Loucy (cell line): Measurements from ENCODE around the gene MX2.

Source experiments
- H2AFZ ChIP-seq: fragments of 200-600 bp; sonication (generic); 2 replicates; pipeline ENCODE4 v1.6.0; 2016; ENCODE audit warnings: antibody characterized with exemption, mild to moderate bottlenecking, low read length, moderate library complexity
- H3F3A ChIP-seq: fragments of 200-600 bp; 2 replicates; pipeline ENCODE4 v1.6.0; 2016; ENCODE audit warnings: antibody characterized with exemption, low read depth, mild to moderate bottlenecking
- H3K27me3 ChIP-seq: fragments of 200-600 bp; sonication (generic); 2 replicates; pipeline ENCODE4 v1.6.1; 2014; ENCODE audit warnings: low read length, mild to moderate bottlenecking; ENCODE audit not compliant: insufficient read depth, poor library complexity, severe bottlenecking
- H3K36me3 ChIP-seq: fragments of 200-600 bp; sonication (generic); 2 replicates; pipeline ENCODE4 v1.6.1; 2016; ENCODE audit warnings: low read length; ENCODE audit not compliant: insufficient read depth
- H3K4me1 ChIP-seq: fragments of 200-600 bp; sonication (generic); 2 replicates; pipeline ENCODE4 v1.5.1; 2014; ENCODE audit warnings: low read length, mild to moderate bottlenecking; ENCODE audit not compliant: insufficient read depth, poor library complexity, severe bottlenecking
- H3K4me2 ChIP-seq: fragments of 200-600 bp; sonication (generic); 2 replicates; pipeline ENCODE4 v1.6.0; 2014; ENCODE audit warnings: antibody characterized with exemption, low read length, low read depth, mild to moderate bottlenecking; ENCODE audit not compliant: poor library complexity, severe bottlenecking
- H3K4me3 ChIP-seq: fragments of 200-600 bp; sonication (generic); 2 replicates; pipeline ENCODE4 v1.5.1; 2014; ENCODE audit warnings: low read length, mild to moderate bottlenecking, mixed read lengths; ENCODE audit not compliant: poor library complexity, severe bottlenecking
- H3K79me2 ChIP-seq: fragments of 200-600 bp; sonication (generic); 2 replicates; pipeline ENCODE4 v1.6.1; 2014; ENCODE audit warnings: low read length; ENCODE audit not compliant: insufficient read depth
- H3K9ac ChIP-seq: fragments of 200-600 bp; sonication (generic); 2 replicates; pipeline ENCODE4 v1.6.0; 2014; ENCODE audit warnings: mild to moderate bottlenecking, low read depth, low read length, moderate library complexity; ENCODE audit not compliant: poor library complexity, severe bottlenecking
- H3K9me2 ChIP-seq: fragments of 200-600 bp; sonication (generic); replicated peaks from 2 replicates; pipeline ENCODE4 v1.6.1; 2016; ENCODE audit warnings: low read depth, low read length, mixed read lengths
- H3K9me3 ChIP-seq: fragments of 200-600 bp; sonication (generic); 2 replicates; pipeline ENCODE4 v1.6.1; 2014; ENCODE audit warnings: mild to moderate bottlenecking, antibody characterized with exemption, low read length, low read depth; ENCODE audit not compliant: insufficient read depth
- H4K20me1 ChIP-seq: fragments of 200-600 bp; sonication (generic); 2 replicates; pipeline ENCODE4 v1.6.0; 2014; ENCODE audit warnings: antibody characterized with exemption, low read length, mild to moderate bottlenecking; ENCODE audit not compliant: insufficient read depth, poor library complexity, severe bottlenecking
- EZH2phosphoT487 ChIP-seq: fragments of 200-600 bp; IDR thresholded peaks from 2 replicates; pipeline ENCODE4 v1.6.1; 2018; ENCODE audit warnings: antibody characterized with exemption, mild to moderate bottlenecking, moderate library complexity, borderline replicate concordance
- TF ChIP-seq, protein P1 (sequence below): fragments of 200-600 bp; sonication (generic); conservative IDR thresholded peaks from 2 replicates; pipeline ENCODE4 v1.5.1; 2014; ENCODE audit warnings: mild to moderate bottlenecking, antibody characterized with exemption, low read length

MX2 gene

GRCh38 chr21:41428311-41428710 is 66.5 kb downstream of the MX2 start:
- H4K20me1 ChIP-seq, result no peaks in the 10 kb centered on the region
- H3K27me3 ChIP-seq, result no peaks in the 10 kb centered on the region
- TF ChIP-seq EZH2phosphoT487, result no peak
- TF ChIP-seq, protein P1, sequence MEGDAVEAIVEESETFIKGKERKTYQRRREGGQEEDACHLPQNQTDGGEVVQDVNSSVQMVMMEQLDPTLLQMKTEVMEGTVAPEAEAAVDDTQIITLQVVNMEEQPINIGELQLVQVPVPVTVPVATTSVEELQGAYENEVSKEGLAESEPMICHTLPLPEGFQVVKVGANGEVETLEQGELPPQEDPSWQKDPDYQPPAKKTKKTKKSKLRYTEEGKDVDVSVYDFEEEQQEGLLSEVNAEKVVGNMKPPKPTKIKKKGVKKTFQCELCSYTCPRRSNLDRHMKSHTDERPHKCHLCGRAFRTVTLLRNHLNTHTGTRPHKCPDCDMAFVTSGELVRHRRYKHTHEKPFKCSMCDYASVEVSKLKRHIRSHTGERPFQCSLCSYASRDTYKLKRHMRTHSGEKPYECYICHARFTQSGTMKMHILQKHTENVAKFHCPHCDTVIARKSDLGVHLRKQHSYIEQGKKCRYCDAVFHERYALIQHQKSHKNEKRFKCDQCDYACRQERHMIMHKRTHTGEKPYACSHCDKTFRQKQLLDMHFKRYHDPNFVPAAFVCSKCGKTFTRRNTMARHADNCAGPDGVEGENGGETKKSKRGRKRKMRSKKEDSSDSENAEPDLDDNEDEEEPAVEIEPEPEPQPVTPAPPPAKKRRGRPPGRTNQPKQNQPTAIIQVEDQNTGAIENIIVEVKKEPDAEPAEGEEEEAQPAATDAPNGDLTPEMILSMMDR, result no peak
- no peaks in the 10 kb centered on the region for H3F3A ChIP-seq
- H3K9ac ChIP-seq, result no peak overlapping the region
- no peaks in the 10 kb centered on the region for H3K9me3 ChIP-seq
- H3K4me3 ChIP-seq, result no peak overlapping the region
- H3K36me3 ChIP-seq, result no peaks in the 10 kb centered on the region
- no peaks in the 10 kb centered on the region for H3K9me2 ChIP-seq
- H2AFZ ChIP-seq, result no peak overlapping the region
- H3K4me2 ChIP-seq, result no peak overlapping the region
- H3K79me2 ChIP-seq, result no peaks in the 10 kb centered on the region
- no peaks in the 10 kb centered on the region for H3K4me1 ChIP-seq

DNA sequence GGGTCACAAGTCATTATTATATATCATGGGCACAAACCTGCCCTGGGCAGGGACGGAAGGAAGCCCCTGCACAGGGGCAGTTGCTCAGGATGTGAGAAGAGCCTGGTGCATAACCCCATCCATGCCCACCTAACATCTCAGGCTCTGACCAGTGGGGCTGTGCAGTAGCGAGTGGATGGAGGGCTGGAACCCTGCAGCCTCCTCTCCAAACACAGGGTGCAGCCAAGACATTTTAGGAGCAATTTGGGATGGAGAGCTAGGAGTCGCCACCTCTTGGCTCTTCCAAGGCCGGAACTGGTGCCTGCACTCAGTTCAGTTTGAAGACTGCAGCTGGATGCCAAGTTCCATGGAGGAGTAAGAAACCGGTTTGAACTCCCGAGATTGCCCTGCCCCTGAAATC is 67.0 kb downstream of the MX2 start:
- H3K4me3 ChIP-seq, result no peak overlapping the region
- no peak overlapping the region for H2AFZ ChIP-seq
- no peaks in the 10 kb centered on the region for H4K20me1 ChIP-seq
- no peaks in the 10 kb centered on the region for H3K9me2 ChIP-seq
- H3K9me3 ChIP-seq, result no peaks in the 10 kb centered on the region
- H3K36me3 ChIP-seq, result no peaks in the 10 kb centered on the region
- H3K4me2 ChIP-seq, result no peak overlapping the region
- no peaks in the 10 kb centered on the region for H3K79me2 ChIP-seq
- no peaks in the 10 kb centered on the region for H3F3A ChIP-seq
- no peak for TF ChIP-seq EZH2phosphoT487
- TF ChIP-seq, protein P1, result no peak
- H3K4me1 ChIP-seq, result no peaks in the 10 kb centered on the region
- no peaks in the 10 kb centered on the region for H3K27me3 ChIP-seq
- no peak overlapping the region for H3K9ac ChIP-seq

GRCh38 chr21:41429305-41429704 is 67.5 kb downstream of the MX2 start:
- no peak overlapping the region for H2AFZ ChIP-seq
- no peaks in the 10 kb centered on the region for H3K79me2 ChIP-seq
- no peaks in the 10 kb centered on the region for H4K20me1 ChIP-seq
- H3K36me3 ChIP-seq, result no peaks in the 10 kb centered on the region
- H3K4me3 ChIP-seq, result no peak overlapping the region
- no peak for TF ChIP-seq EZH2phosphoT487
- TF ChIP-seq, protein P1, result no peak
- no peak overlapping the region for H3K9ac ChIP-seq
- H3F3A ChIP-seq, result no peaks in the 10 kb centered on the region
- H3K4me1 ChIP-seq, result no peaks in the 10 kb centered on the region
- no peaks in the 10 kb centered on the region for H3K9me3 ChIP-seq
- no peaks in the 10 kb centered on the region for H3K27me3 ChIP-seq
- H3K9me2 ChIP-seq, result no peaks in the 10 kb centered on the region
- no peak overlapping the region for H3K4me2 ChIP-seq
